ENCODE data around the gene SCN1B.
"Not testable (repeated sequence)": the region's sequence is repeated elsewhere in the genome, so short reads cannot be mapped to it uniquely, and the experiment has no call there.

SCN1B gene

DNA sequence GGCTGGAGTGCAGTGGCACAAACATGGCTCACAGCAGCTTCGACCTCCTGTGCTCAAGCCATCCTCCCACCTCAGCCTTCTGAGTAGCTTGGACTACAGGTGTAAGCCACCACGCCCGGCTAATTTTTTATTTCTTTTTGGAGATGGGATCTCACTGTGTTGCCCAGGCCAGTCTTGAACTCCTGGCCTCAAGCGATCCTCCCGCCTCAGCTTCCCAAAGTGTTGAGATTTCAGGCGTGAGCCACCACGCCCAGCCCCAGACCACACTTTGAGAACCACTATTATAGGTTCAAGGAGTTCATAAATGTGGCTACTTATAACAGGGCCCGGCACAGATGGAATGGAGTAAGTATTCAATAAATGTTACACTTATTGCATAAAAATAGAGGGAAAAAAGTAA, 3.3 kb upstream of the SCN1B start:
- no peak for DNase-seq (ENCODE audit: low read depth)
- TF ChIP-seq, protein P1, sequence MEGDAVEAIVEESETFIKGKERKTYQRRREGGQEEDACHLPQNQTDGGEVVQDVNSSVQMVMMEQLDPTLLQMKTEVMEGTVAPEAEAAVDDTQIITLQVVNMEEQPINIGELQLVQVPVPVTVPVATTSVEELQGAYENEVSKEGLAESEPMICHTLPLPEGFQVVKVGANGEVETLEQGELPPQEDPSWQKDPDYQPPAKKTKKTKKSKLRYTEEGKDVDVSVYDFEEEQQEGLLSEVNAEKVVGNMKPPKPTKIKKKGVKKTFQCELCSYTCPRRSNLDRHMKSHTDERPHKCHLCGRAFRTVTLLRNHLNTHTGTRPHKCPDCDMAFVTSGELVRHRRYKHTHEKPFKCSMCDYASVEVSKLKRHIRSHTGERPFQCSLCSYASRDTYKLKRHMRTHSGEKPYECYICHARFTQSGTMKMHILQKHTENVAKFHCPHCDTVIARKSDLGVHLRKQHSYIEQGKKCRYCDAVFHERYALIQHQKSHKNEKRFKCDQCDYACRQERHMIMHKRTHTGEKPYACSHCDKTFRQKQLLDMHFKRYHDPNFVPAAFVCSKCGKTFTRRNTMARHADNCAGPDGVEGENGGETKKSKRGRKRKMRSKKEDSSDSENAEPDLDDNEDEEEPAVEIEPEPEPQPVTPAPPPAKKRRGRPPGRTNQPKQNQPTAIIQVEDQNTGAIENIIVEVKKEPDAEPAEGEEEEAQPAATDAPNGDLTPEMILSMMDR (IDR thresholded peaks at IDR 0.05; ENCODE audit: insufficient read depth, low read depth, low read length, missing control alignments), result no peak
- no peak overlapping the region for H3K4me3 ChIP-seq (ENCODE audit: low read length)

DNA sequence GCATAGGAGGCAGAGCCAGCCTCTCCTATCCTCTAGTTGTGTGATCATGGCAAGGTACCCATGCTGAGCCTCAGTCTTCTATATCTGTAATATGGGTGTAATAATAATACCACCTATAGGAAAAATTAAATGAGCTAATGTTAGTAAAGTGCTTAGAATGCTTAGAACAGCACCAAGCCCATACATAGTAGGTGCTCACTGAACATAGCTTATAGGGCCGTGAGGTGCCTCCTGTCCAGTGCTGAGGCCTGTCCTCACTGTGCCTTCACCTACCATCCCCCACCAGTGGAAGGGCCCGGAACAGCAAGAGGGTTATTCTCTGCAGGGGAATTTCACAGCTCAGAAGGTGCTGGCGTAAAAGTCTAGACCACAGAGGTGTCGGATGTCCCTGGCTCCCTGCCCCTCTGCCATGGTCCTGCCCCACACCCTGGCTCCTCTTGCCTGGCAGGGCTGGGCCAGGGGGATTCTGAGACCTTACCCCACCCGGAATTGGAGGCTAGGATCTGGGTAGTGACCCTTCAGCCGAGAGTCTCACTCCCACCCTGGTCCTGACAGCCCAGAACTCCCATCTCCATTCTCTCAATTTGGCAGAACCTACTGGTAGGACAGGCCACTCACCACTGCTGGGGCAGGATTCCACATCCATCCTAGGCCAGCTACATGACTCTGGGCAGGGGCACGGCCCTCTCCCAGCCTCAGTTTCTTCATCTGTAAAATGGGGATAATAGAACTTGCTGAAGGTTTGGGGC, 2.2 kb upstream of the SCN1B start:
- no peak for DNase-seq (ENCODE audit: low read depth)
- H3K4me3 ChIP-seq (ENCODE audit: low read length), result no peak overlapping the region
- TF ChIP-seq, protein P1 (IDR thresholded peaks at IDR 0.05; ENCODE audit: insufficient read depth, low read depth, low read length, missing control alignments), result no peak

DNA sequence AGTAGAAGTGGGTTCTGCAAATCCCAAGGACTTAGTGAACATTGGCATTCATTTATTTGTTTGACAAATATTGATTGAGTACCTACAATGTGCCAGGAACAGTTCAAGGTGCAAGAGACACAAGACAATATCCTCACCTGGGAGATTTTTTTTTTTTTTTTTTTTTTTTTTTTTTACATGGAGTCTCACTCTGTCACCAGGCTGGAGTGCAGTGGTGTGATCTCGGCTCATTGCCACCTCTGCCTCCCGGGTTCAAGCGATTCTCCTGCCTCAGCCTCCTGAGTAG, 1.7 kb upstream of the SCN1B start:
- not testable (repeated sequence) for DNase-seq (ENCODE audit: low read depth); H3K4me3 ChIP-seq (ENCODE audit: low read length)

DNA sequence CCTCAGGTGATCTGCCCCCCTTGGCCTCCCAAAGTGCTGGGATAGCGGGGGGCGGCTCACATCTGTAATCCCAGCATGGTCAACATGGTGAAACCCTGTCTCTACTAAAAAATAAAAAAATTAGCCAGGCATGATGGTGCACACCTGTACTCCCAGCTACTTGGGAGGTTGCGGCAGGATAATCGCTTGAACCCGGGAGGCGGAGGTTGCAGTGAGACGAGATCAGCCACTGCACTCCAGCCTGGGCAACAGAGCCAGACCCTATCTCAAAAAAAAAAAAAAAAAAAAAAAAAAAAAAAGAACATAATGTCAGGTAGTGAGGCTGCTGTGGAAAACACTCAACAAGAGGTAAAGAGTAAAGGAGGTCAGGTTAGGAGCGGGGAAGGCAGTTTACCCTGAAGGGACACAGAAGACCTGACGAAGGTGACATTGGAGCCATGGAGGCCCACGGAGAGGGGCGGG, 964 bp upstream of the SCN1B start:
- DNase-seq (ENCODE audit: low read depth); H3K4me3 ChIP-seq (ENCODE audit: low read length): not testable (repeated sequence)

DNA sequence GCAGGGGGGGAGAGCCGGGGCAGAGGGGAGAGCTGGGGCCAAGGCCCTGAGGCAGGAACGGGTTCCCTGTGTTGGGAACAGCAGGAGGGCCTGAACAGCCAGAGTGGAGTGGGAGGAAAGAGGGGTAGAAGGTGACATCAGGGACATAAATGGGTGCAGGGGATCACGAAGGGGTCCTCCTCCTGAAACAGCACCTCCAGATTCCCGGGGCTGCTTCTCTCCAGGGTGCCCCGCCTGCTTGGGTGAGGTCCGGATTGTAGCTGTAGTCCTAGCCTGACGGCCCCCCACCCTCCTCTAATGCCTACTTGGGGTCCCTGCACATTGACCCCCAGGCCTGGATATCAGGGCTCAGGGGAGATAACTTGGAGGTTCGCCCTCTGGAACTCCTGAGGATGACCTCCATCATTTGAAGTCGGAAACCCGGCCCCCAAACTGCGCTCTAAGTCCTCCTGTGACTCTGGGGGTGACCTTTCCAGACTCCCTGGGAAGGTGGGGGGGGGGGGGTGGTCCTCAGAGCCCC, 473 bp upstream of the SCN1B start:
- H3K4me3 ChIP-seq (ENCODE audit: low read length), result no peak overlapping the region
- TF ChIP-seq, protein P1 (IDR thresholded peaks at IDR 0.05; ENCODE audit: insufficient read depth, low read depth, low read length, missing control alignments), result no peak
- DNase-seq (ENCODE audit: low read depth), result no peak

DNA sequence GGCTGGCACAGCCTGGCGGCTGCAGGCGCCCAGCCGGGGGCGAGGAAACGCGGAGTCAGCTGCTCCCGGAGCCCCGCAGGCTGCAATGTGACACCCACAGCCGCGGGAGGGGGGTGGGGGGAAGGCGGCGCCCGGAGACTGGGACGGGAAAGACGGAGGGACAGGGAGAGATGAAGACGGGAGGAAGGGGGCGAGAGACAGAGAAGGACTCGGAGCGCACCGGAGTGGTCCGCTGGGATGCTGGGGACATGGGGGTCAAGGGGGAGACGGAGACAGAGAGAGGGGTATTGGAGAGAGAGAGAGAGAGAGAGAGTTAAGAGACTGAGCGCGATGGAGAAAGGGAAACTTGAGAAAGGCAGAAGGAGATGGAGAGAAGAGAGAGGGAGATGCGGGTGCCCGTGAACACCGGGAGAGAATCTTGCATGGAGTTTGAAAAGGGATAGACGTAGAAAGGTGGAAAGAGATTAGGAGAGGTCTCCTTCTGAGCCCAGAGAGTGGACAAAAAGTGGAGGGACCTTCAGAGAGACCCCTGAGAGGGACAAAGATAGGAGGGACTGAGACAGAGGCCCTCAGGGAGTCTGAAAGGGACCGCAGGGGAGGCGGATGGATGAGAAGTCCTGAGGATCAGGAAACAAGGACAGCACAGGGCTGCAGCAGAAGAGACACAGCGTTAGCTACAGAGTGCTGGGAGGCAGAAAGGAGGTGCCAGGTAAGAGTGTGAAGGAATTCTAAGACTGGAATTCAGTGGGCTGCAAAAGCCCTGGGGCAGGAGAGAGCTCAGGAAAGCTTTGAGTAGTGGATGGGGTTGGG, 1.0 kb downstream of the SCN1B start:
- DNase-seq (ENCODE audit: low read depth), result no peak
- peak overlapping the region; percentile 16 for H3K4me3 ChIP-seq (ENCODE audit: low read length)
- TF ChIP-seq, protein P1 (IDR thresholded peaks at IDR 0.05; ENCODE audit: insufficient read depth, low read depth, low read length, missing control alignments), result no peak

DNA sequence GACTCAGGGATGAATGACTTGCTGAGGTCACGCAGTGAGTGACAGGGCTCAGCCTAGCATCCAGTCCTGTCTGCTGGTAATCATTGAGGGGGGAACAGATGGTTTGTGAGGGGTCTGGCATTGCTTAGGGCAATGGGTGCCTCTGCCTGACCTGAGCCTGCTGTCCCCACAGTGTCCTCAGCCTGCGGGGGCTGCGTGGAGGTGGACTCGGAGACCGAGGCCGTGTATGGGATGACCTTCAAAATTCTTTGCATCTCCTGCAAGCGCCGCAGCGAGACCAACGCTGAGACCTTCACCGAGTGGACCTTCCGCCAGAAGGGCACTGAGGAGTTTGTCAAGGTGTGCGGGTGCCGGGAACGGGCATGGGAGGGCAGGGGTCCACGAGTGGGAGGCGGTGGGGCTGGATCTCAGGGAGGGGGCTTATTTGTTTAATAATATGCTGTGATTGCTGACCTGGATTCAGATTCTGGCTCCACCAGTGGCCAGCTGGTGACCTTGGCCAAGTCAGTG, 2.1 kb downstream of the SCN1B start:
- TF ChIP-seq, protein P1 (IDR thresholded peaks at IDR 0.05; ENCODE audit: insufficient read depth, low read depth, low read length, missing control alignments), result no peak

More for the DNA sequence above, 2.1 kb downstream of the SCN1B start:
- H3K4me3 ChIP-seq (ENCODE audit: low read length), result no peak overlapping the region
- DNase-seq (ENCODE audit: low read depth), result no peak
